ENCODE data around the gene IMPACT.

IMPACT gene

GRCh38 chr18:24488824-24489493 lies 62.5 kb downstream of the IMPACT start:
- Mint-ChIP-seq H3K9me3 (no peaks in the 10 kb centered on the region), H3K27ac (peak overlapping the region; percentile 52), H3K4me3 (no peak overlapping the region), H3K36me3 (no peaks in the 10 kb centered on the region), H3K27me3 (peaks cover 8% of the 10 kb centered on the region), H3K4me1 (peaks cover 4% of the 10 kb centered on the region)

- no peaks in the 10 kb centered on the region for H3K36me3 Mint-ChIP-seq
- H3K4me3 Mint-ChIP-seq: no peak overlapping the region
- H3K9me3 Mint-ChIP-seq: no peaks in the 10 kb centered on the region
These were observed 64.1 kb downstream of the IMPACT start for GRCh38 chr18:24490539-24490938.

GRCh38 chr18:24491927-24492834 lies 65.7 kb downstream of the IMPACT start:
- Mint-ChIP-seq H3K27me3 (peaks cover 11% of the 10 kb centered on the region), H3K9me3 (no peaks in the 10 kb centered on the region), H3K4me1 (peaks cover 4% of the 10 kb centered on the region), H3K4me3 (no peak overlapping the region), H3K36me3 (no peaks in the 10 kb centered on the region), H3K27ac (no peak overlapping the region)

More at GRCh38 chr18:24490539-24490938, 64.1 kb downstream of the IMPACT start:
- Mint-ChIP-seq H3K27ac (peak overlapping the region; percentile 26), H3K27me3 (peaks cover 14% of the 10 kb centered on the region), H3K4me1 (peaks cover 4% of the 10 kb centered on the region)

GRCh38 chr18:24494586-24494985 lies 68.1 kb downstream of the IMPACT start:
- Mint-ChIP-seq H3K27ac (no peak overlapping the region), H3K4me1 (no peaks in the 10 kb centered on the region), H3K4me3 (no peak overlapping the region), H3K36me3 (no peaks in the 10 kb centered on the region), H3K9me3 (no peaks in the 10 kb centered on the region), H3K27me3 (peaks cover 7% of the 10 kb centered on the region)

- no peaks in the 10 kb centered on the region for H3K9me3 Mint-ChIP-seq
- no peaks in the 10 kb centered on the region for H3K4me1 Mint-ChIP-seq
- H3K27me3 Mint-ChIP-seq: peaks cover 6% of the 10 kb centered on the region
- no peak overlapping the region for H3K27ac Mint-ChIP-seq
- no peaks in the 10 kb centered on the region for H3K36me3 Mint-ChIP-seq
- no peak overlapping the region for H3K4me3 Mint-ChIP-seq
These were observed 70.7 kb downstream of the IMPACT start for GRCh38 chr18:24497031-24497754.

GRCh38 chr18:24499814-24500213 lies 73.3 kb downstream of the IMPACT start:
- peaks cover 4% of the 10 kb centered on the region for H3K27me3 Mint-ChIP-seq
- H3K4me1 Mint-ChIP-seq: no peaks in the 10 kb centered on the region
- H3K36me3 Mint-ChIP-seq: no peaks in the 10 kb centered on the region
- H3K9me3 Mint-ChIP-seq: no peaks in the 10 kb centered on the region
- no peak overlapping the region for H3K27ac Mint-ChIP-seq
- H3K4me3 Mint-ChIP-seq: no peak overlapping the region

GRCh38 chr18:24500217-24500616 lies 73.7 kb downstream of the IMPACT start:
- Mint-ChIP-seq H3K27me3 (peaks cover under 1% of the 10 kb centered on the region), H3K9me3 (no peaks in the 10 kb centered on the region), H3K36me3 (no peaks in the 10 kb centered on the region), H3K4me1 (no peaks in the 10 kb centered on the region), H3K4me3 (no peak overlapping the region), H3K27ac (no peak overlapping the region)

GRCh38 chr18:24500766-24501165 lies 74.3 kb downstream of the IMPACT start:
- no peaks in the 10 kb centered on the region for H3K27me3 Mint-ChIP-seq
- H3K36me3 Mint-ChIP-seq: no peaks in the 10 kb centered on the region
- H3K9me3 Mint-ChIP-seq: no peaks in the 10 kb centered on the region
- H3K27ac Mint-ChIP-seq: no peak overlapping the region
- no peaks in the 10 kb centered on the region for H3K4me1 Mint-ChIP-seq
- no peak overlapping the region for H3K4me3 Mint-ChIP-seq

- Mint-ChIP-seq H3K4me1 (no peaks in the 10 kb centered on the region), H3K4me3 (no peak overlapping the region), H3K27me3 (no peaks in the 10 kb centered on the region), H3K36me3 (no peaks in the 10 kb centered on the region), H3K9me3 (no peaks in the 10 kb centered on the region), H3K27ac (no peak overlapping the region)
These were observed 76.4 kb downstream of the IMPACT start for GRCh38 chr18:24502667-24503523.

All from activated naive CD4-positive, alpha-beta T cell treated with anti-CD3 and anti-CD28 coated beads, Interleukin-2, amount 50 U/mL, for 24 hours (primary cell).